ENCODE results near the gene RELA. TPM values are rescaled to one million over a fixed set of nuclear protein-coding genes. Genes with fewer than 3 reads are reported as not detected.

RELA gene
- polyA plus RNA-seq, 2 of the 4 experiments (the other 2 are of a cell fraction) = 28.9 to 55.1 TPM

- no peak for FAIRE-seq
- Histone ChIP-seq H3K4me1 (peaks cover 15% of the 10 kb centered on the region), H3K9me3 (no peaks in the 10 kb centered on the region), H3K4me2 (no peak overlapping the region; the same call in 2 of the 3 replicates), H3K4me3 (no peak overlapping the region), H3K27ac (no peak overlapping the region)
- ChIA-PET POLR2A (interaction anchor here (1.7 kb wide), 1 partner anchor 47 kb away, joined by 4 read pairs; the partner anchor contains the start of gene RELA), CTCF (interaction anchor here (1.1 to 16.0 kb wide), 13 partner anchors 14 to 179 kb away, joined by 3 to 222 read pairs (median 14); partner anchors contain the start of genes AP5B1, CCDC85B, FIBP and MUS81)
- no peak for ATAC-seq
- no peak for DNase-seq (ENCODE audit: low read depth in 1 of 2, low spot score in 1 of 2)
- TF ChIP-seq HOXA7 (CRISPR knock-in tag; IDR thresholded peaks at IDR 0.05) = no peak
- TF ChIP-seq RCOR1 (IDR thresholded peaks at IDR 0.05; ENCODE audit: low read depth, low read length) = no peak
- TF ChIP-seq JUNB (IDR thresholded peaks at IDR 0.05) = no peak
- TF ChIP-seq, protein P1, sequence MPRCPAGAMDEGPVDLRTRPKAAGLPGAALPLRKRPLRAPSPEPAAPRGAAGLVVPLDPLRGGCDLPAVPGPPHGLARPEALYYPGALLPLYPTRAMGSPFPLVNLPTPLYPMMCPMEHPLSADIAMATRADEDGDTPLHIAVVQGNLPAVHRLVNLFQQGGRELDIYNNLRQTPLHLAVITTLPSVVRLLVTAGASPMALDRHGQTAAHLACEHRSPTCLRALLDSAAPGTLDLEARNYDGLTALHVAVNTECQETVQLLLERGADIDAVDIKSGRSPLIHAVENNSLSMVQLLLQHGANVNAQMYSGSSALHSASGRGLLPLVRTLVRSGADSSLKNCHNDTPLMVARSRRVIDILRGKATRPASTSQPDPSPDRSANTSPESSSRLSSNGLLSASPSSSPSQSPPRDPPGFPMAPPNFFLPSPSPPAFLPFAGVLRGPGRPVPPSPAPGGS (IDR thresholded peaks at IDR 0.05) = no peak
- TF ChIP-seq, protein P2, sequence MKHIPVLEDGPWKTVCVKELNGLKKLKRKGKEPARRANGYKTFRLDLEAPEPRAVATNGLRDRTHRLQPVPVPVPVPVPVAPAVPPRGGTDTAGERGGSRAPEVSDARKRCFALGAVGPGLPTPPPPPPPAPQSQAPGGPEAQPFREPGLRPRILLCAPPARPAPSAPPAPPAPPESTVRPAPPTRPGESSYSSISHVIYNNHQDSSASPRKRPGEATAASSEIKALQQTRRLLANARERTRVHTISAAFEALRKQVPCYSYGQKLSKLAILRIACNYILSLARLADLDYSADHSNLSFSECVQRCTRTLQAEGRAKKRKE (CRISPR knock-in tag; IDR thresholded peaks at IDR 0.05; ENCODE audit: low read depth) = no peak
- no peak for TF ChIP-seq FOSB (CRISPR knock-in tag; IDR thresholded peaks at IDR 0.05)
- TF ChIP-seq ESRRA (IDR thresholded peaks at IDR 0.05; ENCODE audit: borderline replicate concordance, low read length) = no peak
- no peak for TF ChIP-seq EHMT2 (IDR thresholded peaks at IDR 0.05; ENCODE audit: low read depth)
- 71% methylated on average over 3 of the region's 3 CpGs for WGBS (ENCODE audit: missing lambda C conversion rate)
Observed at GRCh38 chr11:65710421-65710820, 47.7 kb upstream of the RELA start.

GRCh38 chr11:65709661-65710060 is 46.9 kb upstream of the RELA start:
- ChIA-PET CTCF (interaction anchor here (0.9 to 16.0 kb wide), 3 partner anchors 11 to 279 kb away, joined by 3 to 222 read pairs (median 5); partner anchors contain the start of gene RNASEH2C), POLR2A (no interaction called here)
- H3K27ac ChIP-seq = no peak overlapping the region
- ATAC-seq (no peak), DNase-seq (ENCODE audit: low read depth in 1 of 2, low spot score in 1 of 2) (no peak), FAIRE-seq (no peak)
- H3K4me1 ChIP-seq = peaks cover 15% of the 10 kb centered on the region
- TF ChIP-seq NPAS2 (CRISPR knock-in tag; IDR thresholded peaks at IDR 0.05; ENCODE audit: borderline replicate concordance) = no peak
- TF ChIP-seq RARB (CRISPR knock-in tag; IDR thresholded peaks at IDR 0.05) = no peak
- TF ChIP-seq, protein P2 (CRISPR knock-in tag; IDR thresholded peaks at IDR 0.05; ENCODE audit: low read depth) = no peak
- TF ChIP-seq ESRRA (IDR thresholded peaks at IDR 0.05; ENCODE audit: borderline replicate concordance, low read length) = no peak
- TF ChIP-seq NFE2L2 (conservative IDR thresholded peaks at IDR 0.05; ENCODE audit: low read length) = no peak
- no peak for TF ChIP-seq CBX8 (IDR thresholded peaks at IDR 0.05)
- no peak for TF ChIP-seq GATA3 (IDR thresholded peaks at IDR 0.05; ENCODE audit: borderline replicate concordance)
- TF ChIP-seq, protein P3, sequence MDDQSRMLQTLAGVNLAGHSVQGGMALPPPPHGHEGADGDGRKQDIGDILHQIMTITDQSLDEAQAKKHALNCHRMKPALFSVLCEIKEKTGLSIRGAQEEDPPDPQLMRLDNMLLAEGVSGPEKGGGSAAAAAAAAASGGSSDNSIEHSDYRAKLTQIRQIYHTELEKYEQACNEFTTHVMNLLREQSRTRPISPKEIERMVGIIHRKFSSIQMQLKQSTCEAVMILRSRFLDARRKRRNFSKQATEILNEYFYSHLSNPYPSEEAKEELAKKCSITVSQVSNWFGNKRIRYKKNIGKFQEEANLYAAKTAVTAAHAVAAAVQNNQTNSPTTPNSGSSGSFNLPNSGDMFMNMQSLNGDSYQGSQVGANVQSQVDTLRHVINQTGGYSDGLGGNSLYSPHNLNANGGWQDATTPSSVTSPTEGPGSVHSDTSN (IDR thresholded peaks at IDR 0.05) = no peak
- no peak for TF ChIP-seq EP300 (IDR thresholded peaks at IDR 0.05)
- no peak for TF ChIP-seq NR3C1 (IDR thresholded peaks at IDR 0.05)
- no peak for TF ChIP-seq MAFK (IDR thresholded peaks at IDR 0.05; ENCODE audit: partially characterized antibody)
- TF ChIP-seq HOXB5 (CRISPR knock-in tag; IDR thresholded peaks at IDR 0.05) = no peak
- TF ChIP-seq HOXA7 (CRISPR knock-in tag; IDR thresholded peaks at IDR 0.05) = no peak
- TF ChIP-seq, protein P4, sequence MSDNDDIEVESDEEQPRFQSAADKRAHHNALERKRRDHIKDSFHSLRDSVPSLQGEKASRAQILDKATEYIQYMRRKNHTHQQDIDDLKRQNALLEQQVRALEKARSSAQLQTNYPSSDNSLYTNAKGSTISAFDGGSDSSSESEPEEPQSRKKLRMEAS (IDR thresholded peaks at IDR 0.05) = no peak
- TF ChIP-seq, protein P5, sequence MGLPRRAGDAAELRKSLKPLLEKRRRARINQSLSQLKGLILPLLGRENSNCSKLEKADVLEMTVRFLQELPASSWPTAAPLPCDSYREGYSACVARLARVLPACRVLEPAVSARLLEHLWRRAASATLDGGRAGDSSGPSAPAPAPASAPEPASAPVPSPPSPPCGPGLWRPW (IDR thresholded peaks at IDR 0.05) = no peak
- no peak for TF ChIP-seq CTCF (IDR thresholded peaks at IDR 0.05)
- no peak for TF ChIP-seq HMGXB4 (CRISPR knock-in tag; IDR thresholded peaks at IDR 0.05; ENCODE audit: borderline replicate concordance)
- no peak for TF ChIP-seq ZFP36 (IDR thresholded peaks at IDR 0.05; ENCODE audit: borderline replicate concordance, partially characterized antibody)
- TF ChIP-seq CEBPB (IDR thresholded peaks at IDR 0.05) = no peak
- WGBS (ENCODE audit: missing lambda C conversion rate) = 82% methylated on average over 8 of the region's 8 CpGs
- H3K9me3 ChIP-seq = no peaks in the 10 kb centered on the region
- H3K4me2 ChIP-seq = no peak overlapping the region
- H3K4me3 ChIP-seq = no peak overlapping the region
